Hepatocyte (in vitro differentiated cells): ENCODE measurements around the gene PIN1. TPM values are rescaled to one million over a fixed set of nuclear protein-coding genes. Genes with fewer than 3 reads are reported as not detected.

Experiments
- DNase-seq: peaks from one replicate; pipeline ENCODE4 v3.0.0-alpha.2; 2016; ENCODE audit warnings: low spot score
- H2AFZ ChIP-seq: fragments of 200-600 bp; sonication (generic); 2 replicates; pipeline ENCODE4 v1.6.0; 2016; ENCODE audit warnings: antibody characterized with exemption, mild to moderate bottlenecking
- H3K27ac ChIP-seq: fragments of 200-600 bp; sonication (generic); 2 replicates; pipeline ENCODE4 v1.5.1; 2016; ENCODE audit warnings: mild to moderate bottlenecking
- H3K27me3 ChIP-seq: fragments of 200-600 bp; sonication (generic); 2 replicates; pipeline ENCODE4 v1.6.1; 2016
- H3K36me3 ChIP-seq: fragments of 200-600 bp; sonication (generic); replicated peaks from 2 replicates; pipeline ENCODE4 v1.5.1; 2016; ENCODE audit warnings: low read depth; ENCODE audit not compliant: insufficient read depth
- H3K4me1 ChIP-seq: fragments of 200-600 bp; sonication (generic); 2 replicates; pipeline ENCODE4 v1.5.1; 2016; ENCODE audit warnings: mild to moderate bottlenecking, moderate library complexity; ENCODE audit not compliant: insufficient read depth
- H3K4me2 ChIP-seq: fragments of 200-600 bp; sonication (generic); 2 replicates; pipeline ENCODE4 v1.6.0; 2016
- H3K4me3 ChIP-seq: fragments of 200-600 bp; sonication (generic); 2 replicates; pipeline ENCODE4 v1.5.1; 2016; ENCODE audit warnings: mild to moderate bottlenecking
- H3K79me2 ChIP-seq: fragments of 200-600 bp; sonication (generic); 2 replicates; pipeline ENCODE4 v1.6.0; 2017; ENCODE audit warnings: mild to moderate bottlenecking
- H3K9me2 ChIP-seq: fragments of 200-600 bp; sonication (generic); replicated peaks from 2 replicates; pipeline ENCODE4 v1.6.0; 2017; ENCODE audit warnings: mild to moderate bottlenecking; ENCODE audit not compliant: insufficient read depth
- H3K9me3 ChIP-seq: fragments of 200-600 bp; sonication (generic); 2 replicates; pipeline ENCODE4 v1.5.1; 2016; ENCODE audit warnings: low read depth, mild to moderate bottlenecking
- H4K20me1 ChIP-seq: fragments of 200-600 bp; sonication (generic); 2 replicates; pipeline ENCODE4 v1.6.0; 2016; ENCODE audit warnings: mild to moderate bottlenecking; ENCODE audit not compliant: insufficient read depth, poor library complexity, severe bottlenecking
- CTCF ChIP-seq: fragments of 200-600 bp; sonication (generic); IDR thresholded peaks from 2 replicates; pipeline ENCODE4 v1.5.1; 2016; ENCODE audit warnings: antibody characterized with exemption, mild to moderate bottlenecking; ENCODE audit not compliant: poor library complexity
- EZH2 ChIP-seq: fragments of 200-600 bp; sonication (generic); IDR thresholded peaks from 2 replicates; pipeline ENCODE4 v1.6.1; 2016; ENCODE audit warnings: antibody characterized with exemption, mild to moderate bottlenecking, borderline replicate concordance
- EZH2phosphoT487 ChIP-seq: fragments of 200-600 bp; sonication (generic); IDR thresholded peaks from one replicate; pipeline ENCODE4 v1.6.1; 2018; ENCODE audit warnings: antibody characterized with exemption, mild to moderate bottlenecking, low read depth, moderate library complexity; ENCODE audit not compliant: unreplicated experiment, severe bottlenecking
- WGBS: methylation state at CpG from one replicate; pipeline ENCODE4 v1.1.6; 2016; ENCODE audit warnings: low lambda C conversion rate; ENCODE audit errors: missing lambda C conversion rate; 5-methylcytosine and 5-hydroxymethylcytosine counted together
- polyA plus RNA-seq: library from polyadenylated mRNA; unstranded; fragments of >200 nt; fragmentation: Nextera tagmentation; extraction: Ambion mirVana; gene quantifications from 2 replicates; pipeline ENCODE4 v1.2.1, GENCODE V29; 2016
- total RNA-seq: library from RNA; depleted of rRNA; stranded (reverse); fragments of >200 nt; gene quantifications from 2 replicates; pipeline ENCODE4 v1.2.3, GENCODE V29; 2014

The PIN1 gene
- total and polyA plus RNA-seq, 2 experiments from 2014 or later = 62.1 to 123 TPM

GRCh38 chr19:9878511-9879196 lies 43.5 kb downstream of the PIN1 start:
- H2AFZ ChIP-seq = no peak overlapping the region
- TF ChIP-seq EZH2phosphoT487 (no peak), EZH2 (no peak), CTCF (no peak)
- no peaks in the 10 kb centered on the region for H3K9me2 ChIP-seq
- no peaks in the 10 kb centered on the region for H3K36me3 ChIP-seq
- WGBS = 85% methylated on average over 11 of the region's 11 CpGs
- no peaks in the 10 kb centered on the region for H4K20me1 ChIP-seq
- H3K79me2 ChIP-seq = no peaks in the 10 kb centered on the region
- no peaks in the 10 kb centered on the region for H3K4me1 ChIP-seq
- no peak for DNase-seq
- H3K27me3 ChIP-seq = no peaks in the 10 kb centered on the region
- H3K4me3 ChIP-seq = no peak overlapping the region
- no peak overlapping the region for H3K4me2 ChIP-seq
- H3K27ac ChIP-seq = no peak overlapping the region
- no peaks in the 10 kb centered on the region for H3K9me3 ChIP-seq

GRCh38 chr19:9881720-9882119 lies 46.6 kb downstream of the PIN1 start:
- WGBS = 84% methylated on average over 9 of the region's 9 CpGs
- Histone ChIP-seq H3K27me3 (no peaks in the 10 kb centered on the region), H3K9me3 (no peaks in the 10 kb centered on the region), H3K27ac (no peak overlapping the region), H3K36me3 (no peaks in the 10 kb centered on the region), H2AFZ (no peak overlapping the region), H3K4me3 (no peak overlapping the region), H3K79me2 (no peaks in the 10 kb centered on the region), H3K4me1 (no peaks in the 10 kb centered on the region), H4K20me1 (no peaks in the 10 kb centered on the region), H3K4me2 (no peak overlapping the region), H3K9me2 (no peaks in the 10 kb centered on the region)
- no peak for DNase-seq
- TF ChIP-seq EZH2phosphoT487 (no peak), CTCF (no peak), EZH2 (no peak)

GRCh38 chr19:9883231-9883758 lies 48.2 kb downstream of the PIN1 start:
- Histone ChIP-seq H3K27me3 (no peaks in the 10 kb centered on the region), H3K36me3 (no peaks in the 10 kb centered on the region), H3K4me2 (no peak overlapping the region), H3K4me3 (no peak overlapping the region), H3K27ac (no peak overlapping the region), H3K9me2 (no peaks in the 10 kb centered on the region), H4K20me1 (no peaks in the 10 kb centered on the region), H3K79me2 (no peaks in the 10 kb centered on the region), H3K4me1 (no peaks in the 10 kb centered on the region), H3K9me3 (no peaks in the 10 kb centered on the region), H2AFZ (no peak overlapping the region)
- DNase-seq = no peak
- TF ChIP-seq EZH2 (no peak), CTCF (no peak), EZH2phosphoT487 (no peak)
- WGBS = 63% methylated on average over 10 of the region's 10 CpGs
